Coronary artery (tissue), 2 donors: ENCODE data around the gene SYT11.
"Not testable (repeated sequence)": the region's sequence is repeated elsewhere in the genome, so short reads cannot be mapped to it uniquely, and the experiment has no call there.

Experiments used
- DNase-seq: peaks from one replicate; pipeline ENCODE4 v3.0.0-alpha.2; 2017; ENCODE audit warnings: low spot score
- H3K27ac ChIP-seq, 2 donors: fragments of 200-600 bp; sonication (generic); one replicate each; pipeline ENCODE4 v1.5.1; 2016 to 2019
- H3K4me3 ChIP-seq: fragments of 200-600 bp; sonication (generic); 2 replicates; pipeline ENCODE4 v1.5.1; 2016; ENCODE audit warnings: mild to moderate bottlenecking, moderate library complexity
- CTCF ChIP-seq: fragments of 200-600 bp; sonication (generic); IDR thresholded peaks from one replicate; pipeline ENCODE4 v1.5.1; 2019; ENCODE audit warnings: antibody characterized with exemption

SYT11 gene

GRCh38 chr1:155925506-155925905 lies 66.1 kb downstream of the SYT11 start:
- DNase-seq = no peak

GRCh38 chr1:155929057-155929456 lies 69.7 kb downstream of the SYT11 start:
- TF ChIP-seq CTCF = no peak
- DNase-seq = no peak
- no peak overlapping the region for H3K4me3 ChIP-seq
- H3K27ac ChIP-seq = no peak overlapping the region

More at GRCh38 chr1:155925506-155925905, 66.1 kb downstream of the SYT11 start:
- no peak for TF ChIP-seq CTCF
- H3K4me3 ChIP-seq = no peak overlapping the region
- H3K27ac ChIP-seq = no peak overlapping the region

- peak overlapping the region; percentile 49 for H3K4me3 ChIP-seq
- not testable (repeated sequence) for H3K27ac ChIP-seq, DNase-seq
These were observed 71.4 kb downstream of the SYT11 start for GRCh38 chr1:155930725-155931124.

GRCh38 chr1:155931332-155932038 lies 72.1 kb downstream of the SYT11 start:
- DNase-seq = no peak
- peak overlapping the region in 1 of 2 donors; percentile 18 for H3K27ac ChIP-seq
- TF ChIP-seq CTCF = no peak
- H3K4me3 ChIP-seq = peak overlapping the region; percentile 49

- TF ChIP-seq CTCF = no peak
- no peak for DNase-seq
- H3K4me3 ChIP-seq = peak overlapping the region; percentile 49
- no peak overlapping the region for H3K27ac ChIP-seq
These were observed 72.7 kb downstream of the SYT11 start for GRCh38 chr1:155932081-155932480.

- H3K27ac ChIP-seq = no peak overlapping the region
- peak overlapping the region; percentile 77 for H3K4me3 ChIP-seq
- no peak for DNase-seq
- no peak for TF ChIP-seq CTCF
These were observed 73.1 kb downstream of the SYT11 start for GRCh38 chr1:155932487-155932886.

- no peak for TF ChIP-seq CTCF
- DNase-seq = no peak
- Histone ChIP-seq H3K4me3 (peak overlapping the region; percentile 77), H3K27ac (peak overlapping the region; percentile 85 to 90)
These were observed 74.3 kb downstream of the SYT11 start for GRCh38 chr1:155933591-155934096.
